Esophagus squamous epithelium (tissue), 5 donors: ENCODE data around the gene EIF5A2. TPM values are rescaled to one million over a fixed set of nuclear protein-coding genes. Genes with fewer than 3 reads are reported as not detected.
A peak's percentile ranks its signal among the peaks of the same experiment; 100 is the strongest.

Source experiments
- DNase-seq: peaks from one replicate; lab custom pipeline; 2025; lab: John Stamatoyannopoulos, UW
- H3K27ac ChIP-seq, 4 donors: fragments of 200-600 bp; sonication (generic); one replicate each; pipeline ENCODE4 v1.5.1; 2016 to 2019; ENCODE audit warnings: mild to moderate bottlenecking in 1 of 4
- H3K27me3 ChIP-seq, 4 donors: fragments of 200-600 bp; sonication (generic); 1 replicate in 3 of 4; 2 replicates in 1 of 4; pipeline versions ENCODE4 v1.5.1 to v1.6.0; 2017 to 2021; ENCODE audit warnings: antibody characterized with exemption in 1 of 4
- H3K36me3 ChIP-seq, 3 donors: fragments of 200-600 bp; sonication (generic); one replicate each; pipeline ENCODE4 v1.5.1; 2016 to 2019
- H3K4me1 ChIP-seq, 3 donors: fragments of 200-600 bp; sonication (generic); one replicate each; pipeline ENCODE4 v1.5.1; 2017 to 2019
- H3K4me3 ChIP-seq, 4 donors: fragments of 200-600 bp; sonication (generic); 1 replicate in 3 of 4; 2 replicates in 1 of 4; pipeline ENCODE4 v1.5.1; 2016 to 2019; ENCODE audit warnings: mild to moderate bottlenecking in 2 of 4, moderate library complexity in 1 of 4
- H3K9me3 ChIP-seq, 3 donors: fragments of 200-600 bp; sonication (generic); one replicate each; pipeline ENCODE4 v1.5.1; 2016 to 2019
- CTCF ChIP-seq, 6 experiments: fragments of 450-650 bp in 4 of 6; fragments of 200-600 bp in 2 of 6; sonication (generic) in 2 of 6; IDR thresholded peaks; one replicate each; pipeline ENCODE4 v1.5.1; 2016 to 2019; ENCODE audit warnings: antibody characterized with exemption in 6 of 6, mild to moderate bottlenecking in 4 of 6, moderate library complexity in 4 of 6
- POLR2A ChIP-seq, 4 donors: fragments of 450-650 bp; IDR thresholded peaks; one replicate each; pipeline ENCODE4 v1.6.1; 2017; ENCODE audit warnings: antibody characterized with exemption in 4 of 4, mild to moderate bottlenecking in 4 of 4, moderate library complexity in 3 of 4
- WGBS, 2 donors: methylation state at CpG; one replicate each; pipeline ENCODE4 v1.1.5; 2018; 5-methylcytosine and 5-hydroxymethylcytosine counted together
- intact Hi-C: fragments of 100-400 bp; cut with DNase I; formaldehyde crosslinking; loops from one replicate; pipeline ENCODE4 v1.15.0; 2022
- total RNA-seq, 4 donors: library from RNA; depleted of rRNA; stranded (reverse); fragments of >200 nt; gene quantifications; one replicate each; pipeline ENCODE4 v1.1.0, GENCODE V29; 2016
- donor health status: DM: yes; HTN: yes; CAD: no.

EIF5A2 gene
- total RNA-seq, 4 donors from 2014 or later: 2.3 to 6.0 (median 2.6) TPM

- WGBS, 2 donors: 77 to 86% methylated on average over 2 of the region's 2 CpGs
- H3K4me1 ChIP-seq: no peaks in the 10 kb centered on the region
- no peaks in the 10 kb centered on the region for H3K36me3 ChIP-seq
- H3K27ac ChIP-seq: no peak overlapping the region
- no peaks in the 10 kb centered on the region for H3K9me3 ChIP-seq
- DNase-seq: no peak
- H3K27me3 ChIP-seq: no peaks in the 10 kb centered on the region
- no peak overlapping the region for H3K4me3 ChIP-seq
- intact Hi-C loops: no loop called here
- TF ChIP-seq CTCF (IDR thresholded peaks at IDR 0.05): no peak
- TF ChIP-seq POLR2A (IDR thresholded peaks at IDR 0.05): no peak
These were observed 31.9 kb downstream of the EIF5A2 start for GRCh38 chr3:170876537-170876936.

GRCh38 chr3:170869645-170870593 is 38.5 kb downstream of the EIF5A2 start, which contains the start of gene RPL22L1:
TSS of gene RPL22L1 (minus strand) at chr3:170870195. CDS start at chr3:170870167, 28 bp downstream.
- TF ChIP-seq POLR2A (IDR thresholded peaks at IDR 0.05) (peak in 3 of 4 donors; percentile 39 to 88 (median 86)), CTCF (IDR thresholded peaks at IDR 0.05) (peak in 3 of 6 experiments; percentile 8 to 25 (median 15))

GRCh38 chr3:170869239-170869590 is 39.2 kb downstream of the EIF5A2 start:
- Histone ChIP-seq H3K27ac (peak overlapping the region; percentile 83 to 93 (median 92)), H3K4me1 (peaks cover 15 to 34% (median 18%) of the 10 kb centered on the region in 3 donors), H3K4me3 (peak overlapping the region; percentile 61 to 89 (median 62)), H3K9me3 (no peaks in the 10 kb centered on the region), H3K36me3 (peaks cover 9 to 36% (median 12%) of the 10 kb centered on the region in 3 donors), H3K27me3 (no peaks in the 10 kb centered on the region)
- intact Hi-C loops: no loop called here
- DNase-seq: no peak
- TF ChIP-seq CTCF (IDR thresholded peaks at IDR 0.05) (no peak), POLR2A (IDR thresholded peaks at IDR 0.05) (no peak)
- whole genome bisulfite sequencing, 2 donors: 13 to 22% methylated on average over 2 of the region's 2 CpGs

More at GRCh38 chr3:170869645-170870593, 38.5 kb downstream of the EIF5A2 start, which contains the start of gene RPL22L1:
- Histone ChIP-seq H3K27ac (peak within 1 kb of the TSS; percentile 83 to 93 (median 92)), H3K9me3 (no peaks in the 10 kb centered on the region), H3K27me3 (no peaks in the 10 kb centered on the region), H3K36me3 (peaks cover 9 to 32% (median 12%) of the 10 kb centered on the region in 3 donors), H3K4me1 (peaks cover 15 to 34% (median 18%) of the 10 kb centered on the region in 3 donors), H3K4me3 (peak within 1 kb of the TSS; percentile 61 to 89 (median 62))
- DNase-seq: no peak
- intact Hi-C loops: no loop called here
- WGBS, 2 donors: 0% methylated on average over 32 to 41 of the region's 59 CpGs

GRCh38 chr3:170868577-170869238 is 39.7 kb downstream of the EIF5A2 start:
- intact Hi-C loops: no loop called here

More at GRCh38 chr3:170868577-170869238, 39.7 kb downstream of the EIF5A2 start:
- Histone ChIP-seq H3K27me3 (no peaks in the 10 kb centered on the region), H3K4me3 (peak overlapping the region; percentile 61 to 89 (median 62)), H3K27ac (peak overlapping the region; percentile 83 to 93 (median 92)), H3K4me1 (peaks cover 15 to 34% (median 18%) of the 10 kb centered on the region in 3 donors), H3K36me3 (peaks cover 9 to 36% (median 12%) of the 10 kb centered on the region in 3 donors), H3K9me3 (no peaks in the 10 kb centered on the region)
- TF ChIP-seq CTCF (IDR thresholded peaks at IDR 0.05) (no peak), POLR2A (IDR thresholded peaks at IDR 0.05) (no peak)
- 43 to 46% methylated on average over 9 of the region's 9 CpGs for WGBS, 2 donors
- DNase-seq: no peak
